ENCODE data around the gene THAP6.
A peak's percentile ranks its signal among the peaks of the same experiment; 100 is the strongest.

Gene THAP6

DNA sequence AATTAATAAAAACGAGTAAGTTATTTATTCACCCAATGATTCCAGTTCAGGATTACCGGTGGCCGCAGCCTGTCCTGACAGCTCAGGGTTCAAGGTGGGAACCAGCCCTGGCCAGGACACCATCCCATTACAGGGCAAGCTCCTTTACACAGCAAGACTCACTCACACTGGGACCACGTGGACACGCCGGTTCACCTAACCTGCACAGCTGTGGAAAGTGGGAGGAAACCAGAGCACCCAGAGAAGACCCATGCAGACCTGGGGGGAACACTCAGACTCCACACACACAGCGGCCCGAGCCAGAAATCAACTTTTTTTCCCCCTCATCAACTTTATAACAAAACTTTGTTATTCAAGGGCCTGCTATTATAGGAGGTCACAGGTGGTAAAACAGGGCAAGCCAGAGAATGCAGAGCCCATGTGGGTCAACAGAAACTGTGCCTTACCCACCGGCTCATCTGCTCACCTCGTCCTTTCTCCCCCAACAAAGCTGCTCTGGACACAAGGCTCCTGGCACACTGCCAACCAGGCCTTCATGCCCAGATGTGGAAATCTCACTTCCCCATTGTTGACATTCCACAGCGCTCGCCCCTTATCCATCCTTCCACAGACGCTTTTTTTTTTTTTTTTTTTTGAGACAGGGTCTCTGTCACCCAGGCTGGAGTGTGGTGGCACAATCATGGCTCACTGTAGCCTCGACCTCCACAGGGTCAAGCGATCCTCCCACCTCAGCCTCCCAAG is 33.5 kb downstream of the THAP6 start:
- DNase-seq (ENCODE audit: extremely low spot score) = no peak
- CTCF ChIA-PET = interaction anchor here (1.4 kb wide), 1 partner anchor 9 kb away, joined by 7 read pairs; the partner anchor contains the start of gene ODAPH
- POLR2A ChIA-PET = interaction anchor here (0.7 kb wide), 1 partner anchor 1163 kb away, joined by 8 read pairs; no protein-coding TSS in a partner anchor
- no peak for TF ChIP-seq CTCF (IDR thresholded peaks at IDR 0.05; ENCODE audit: control extremely low read depth, extremely low read depth, low read depth, missing control alignments)

- no peak for TF ChIP-seq CTCF (IDR thresholded peaks at IDR 0.05; ENCODE audit: control extremely low read depth, extremely low read depth, low read depth, missing control alignments)
- no peak for DNase-seq (ENCODE audit: extremely low spot score)
- POLR2A ChIA-PET = no interaction called here
- CTCF ChIA-PET = interaction anchor here (0.8 kb wide), 1 partner anchor 9 kb away, joined by 3 read pairs; no protein-coding TSS in a partner anchor
Observed at GRCh38 chr4:75549019-75549418, 34.7 kb downstream of the THAP6 start.

DNA sequence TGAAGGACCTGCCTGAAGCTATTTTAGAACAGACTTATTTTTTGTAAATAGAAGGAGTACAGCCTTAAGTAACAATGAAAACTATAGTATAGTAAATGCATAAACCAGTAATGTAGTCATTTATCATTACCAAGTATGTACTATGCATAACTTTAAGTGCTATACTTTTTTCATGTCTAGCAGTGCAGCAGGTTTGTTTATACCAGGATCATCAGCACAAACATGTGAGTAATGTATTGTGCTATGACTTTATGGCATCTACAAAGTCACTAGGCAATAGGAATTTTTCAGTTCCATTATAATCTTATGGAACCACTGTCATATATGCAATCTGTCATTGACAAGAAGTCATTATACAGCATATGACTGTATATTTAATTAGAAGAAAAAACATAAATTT is 38.2 kb downstream of the THAP6 start:
- ChIA-PET POLR2A (no interaction called here), CTCF (no interaction called here)
- DNase-seq (ENCODE audit: extremely low spot score) = no peak
- TF ChIP-seq CTCF (IDR thresholded peaks at IDR 0.05; ENCODE audit: control extremely low read depth, extremely low read depth, low read depth, missing control alignments) = no peak

- ChIA-PET CTCF (interaction anchor here (0.8 to 2.0 kb wide), 4 partner anchors 8 to 360 kb away, joined by 3 to 7 read pairs (median 3); no protein-coding TSS in a partner anchor), POLR2A (no interaction called here)
- no peak for TF ChIP-seq CTCF (IDR thresholded peaks at IDR 0.05; ENCODE audit: control extremely low read depth, extremely low read depth, low read depth, missing control alignments)
- DNase-seq (ENCODE audit: extremely low spot score) = peak; percentile 61
Observed at GRCh38 chr4:75555294-75556164, 41.3 kb downstream of the THAP6 start, which contains the start of gene ODAPH. TSS of gene ODAPH (plus strand) at chr4:75556066. CDS start at chr4:75556083, 17 bp downstream.

- no peak for TF ChIP-seq CTCF (IDR thresholded peaks at IDR 0.05; ENCODE audit: control extremely low read depth, extremely low read depth, low read depth, missing control alignments)
- POLR2A ChIA-PET = no interaction called here
- CTCF ChIA-PET = interaction anchor here (1.2 kb wide), 1 partner anchor 10 kb away, joined by 4 read pairs; no protein-coding TSS in a partner anchor
- DNase-seq (ENCODE audit: extremely low spot score) = no peak
Observed at GRCh38 chr4:75557696-75558095, 43.4 kb downstream of the THAP6 start.

DNA sequence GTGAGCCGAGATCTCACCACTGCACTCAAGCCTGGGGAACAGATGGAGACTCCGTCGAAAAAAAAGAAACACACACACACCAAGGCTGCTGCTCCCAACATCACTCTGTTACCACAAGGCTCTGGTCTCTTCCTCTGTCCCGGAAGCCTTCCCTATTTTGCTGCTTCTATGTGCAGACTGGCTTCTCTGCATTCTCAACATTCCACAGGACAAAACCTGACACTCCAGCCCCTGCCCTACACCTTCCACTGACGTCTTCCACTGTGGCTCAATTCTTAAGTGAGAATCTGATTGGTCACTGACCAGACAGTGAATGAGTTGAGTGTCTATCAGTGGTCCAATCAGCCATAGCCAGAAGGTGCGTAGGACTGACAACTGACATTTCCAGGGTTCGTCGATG is 47.5 kb downstream of the THAP6 start:
- ChIA-PET POLR2A (no interaction called here), CTCF (no interaction called here)
- no peak for DNase-seq (ENCODE audit: extremely low spot score)
- no peak for TF ChIP-seq CTCF (IDR thresholded peaks at IDR 0.05; ENCODE audit: control extremely low read depth, extremely low read depth, low read depth, missing control alignments)
